Peyer's patch (tissue), 4 donors: ENCODE measurements around the gene TMEM178B.

Source experiments
- CTCF ChIP-seq, 6 experiments: fragments of 450-650 bp in 4 of 6; fragments of 200-600 bp in 2 of 6; sonication (generic) in 1 of 6; IDR thresholded peaks; one replicate each; pipeline ENCODE4 v1.5.1; 2017 to 2019; ENCODE audit warnings: antibody characterized with exemption in 6 of 6, mild to moderate bottlenecking in 3 of 6, moderate library complexity in 1 of 6
- POLR2A ChIP-seq, 2 donors: fragments of 450-650 bp; IDR thresholded peaks; one replicate each; pipeline ENCODE4 v1.5.1; 2017; ENCODE audit warnings: antibody characterized with exemption in 2 of 2, mild to moderate bottlenecking in 2 of 2, moderate library complexity in 2 of 2

- TF ChIP-seq CTCF (IDR thresholded peaks at IDR 0.05) (no peak), POLR2A (IDR thresholded peaks at IDR 0.05) (no peak)
Observed at GRCh38 chr7:141475679-141476078, 401.8 kb downstream of the TMEM178B start.
